Suprapubic skin (tissue), 3 donors: ENCODE data around the gene NDUFV3.

ENCODE experiments used
- EP300 ChIP-seq: sonication (generic); formaldehyde crosslinking; IDR thresholded peaks from one replicate; pipeline ENCODE4 v1.6.1; 2017; ENCODE audit warnings: antibody characterized with exemption
- POLR2A ChIP-seq, 2 donors: fragments of 450-650 bp; IDR thresholded peaks; one replicate each; pipeline ENCODE4 v1.6.1; 2017; ENCODE audit warnings: antibody characterized with exemption in 2 of 2, mild to moderate bottlenecking in 2 of 2, moderate library complexity in 2 of 2
- TF ChIP-seq, protein P1 (sequence below), 2 donors: fragments of 200-600 bp in 1 of 2; fragments of 450-650 bp in 1 of 2; sonication (generic) in 1 of 2; IDR thresholded peaks; one replicate each; pipeline ENCODE4 v1.5.1; 2016 to 2019; ENCODE audit warnings: antibody characterized with exemption in 2 of 2, mild to moderate bottlenecking in 1 of 2, moderate library complexity in 1 of 2

- TF ChIP-seq, protein P1, sequence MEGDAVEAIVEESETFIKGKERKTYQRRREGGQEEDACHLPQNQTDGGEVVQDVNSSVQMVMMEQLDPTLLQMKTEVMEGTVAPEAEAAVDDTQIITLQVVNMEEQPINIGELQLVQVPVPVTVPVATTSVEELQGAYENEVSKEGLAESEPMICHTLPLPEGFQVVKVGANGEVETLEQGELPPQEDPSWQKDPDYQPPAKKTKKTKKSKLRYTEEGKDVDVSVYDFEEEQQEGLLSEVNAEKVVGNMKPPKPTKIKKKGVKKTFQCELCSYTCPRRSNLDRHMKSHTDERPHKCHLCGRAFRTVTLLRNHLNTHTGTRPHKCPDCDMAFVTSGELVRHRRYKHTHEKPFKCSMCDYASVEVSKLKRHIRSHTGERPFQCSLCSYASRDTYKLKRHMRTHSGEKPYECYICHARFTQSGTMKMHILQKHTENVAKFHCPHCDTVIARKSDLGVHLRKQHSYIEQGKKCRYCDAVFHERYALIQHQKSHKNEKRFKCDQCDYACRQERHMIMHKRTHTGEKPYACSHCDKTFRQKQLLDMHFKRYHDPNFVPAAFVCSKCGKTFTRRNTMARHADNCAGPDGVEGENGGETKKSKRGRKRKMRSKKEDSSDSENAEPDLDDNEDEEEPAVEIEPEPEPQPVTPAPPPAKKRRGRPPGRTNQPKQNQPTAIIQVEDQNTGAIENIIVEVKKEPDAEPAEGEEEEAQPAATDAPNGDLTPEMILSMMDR (IDR thresholded peaks at IDR 0.05) = peak; percentile 75 to 77
- TF ChIP-seq POLR2A (IDR thresholded peaks at IDR 0.05) (no peak), EP300 (no peak)
Observed at GRCh38 chr21:42923553-42924432, 30.7 kb downstream of the NDUFV3 start.
